HCT116 (cell line): ENCODE data around the gene ZNF79. TPM values are rescaled to one million over a fixed set of nuclear protein-coding genes. Genes with fewer than 3 reads are reported as not detected.

Source experiments
- ATAC-seq: fragments of 200-7000 bp; cut with Tn5 transposase; 2 replicates; pipeline ENCODE4 v1.9.1; 2020; ENCODE audit warnings: mild to moderate bottlenecking, moderate library complexity
- BruUV-seq: library from RNA; stranded (reverse); fragments of 400-500 nt; replicated peaks from 2 replicates; lab custom pipeline; 2021; lab: Mats Ljungman, UMichigan
- CTCF ChIA-PET: fragments of 300-600 bp; sonication (Branson Sonifier 250); formaldehyde crosslinking; loops from one replicate; lab custom pipeline; 2021; ENCODE audit warnings: antibody characterized with exemption; lab: Charles Lee
- POLR2A ChIA-PET: fragments of 300-600, 350-600 bp; sonication (Branson Sonifier 250); formaldehyde crosslinking; loops from one replicate; lab custom pipeline; 2021; ENCODE audit warnings: antibody characterized with exemption; lab: Charles Lee
- RAD21 ChIA-PET, 2 experiments: fragments of 300-600 bp; sonication (Branson Sonifier 250); formaldehyde crosslinking; loops; one replicate each; lab custom pipeline; 2023; ENCODE audit warnings: low total read pairs in 2 of 2; ENCODE audit not compliant: uncharacterized antibody in 2 of 2, unreplicated experiment in 2 of 2, low non-redundant PET in 1 of 2; lab: Charles Lee
- DNase-seq: peaks from one replicate; pipeline ENCODE4 v3.0.0-alpha.2; 2010; ENCODE audit warnings: low read depth, low spot score
- H2AFZ ChIP-seq: fragments of 200-600 bp; shearing (Covaris generic), sonication (generic); 2 replicates; pipeline ENCODE4 v1.6.1; 2017; ENCODE audit warnings: low read depth, mixed run types, mixed read lengths, antibody characterized with exemption, low read length; ENCODE audit not compliant: poor library complexity, severe bottlenecking
- H3K27ac ChIP-seq: 2 replicates; pipeline ENCODE4 v1.5.1; 2012; ENCODE audit warnings: low read depth, low read length
- H3K27me3 ChIP-seq: fragments of 200-600 bp; sonication (generic); 2 replicates; pipeline ENCODE4 v1.6.1; 2016; ENCODE audit warnings: mixed run types, low read length, mixed read lengths; ENCODE audit not compliant: insufficient read depth
- H3K36me3 ChIP-seq, 2 experiments: fragments of 200-500 bp in 1 of 2; fragments of 200-600 bp in 1 of 2; sonication (Bioruptor generic) in 1 of 2; sonication (generic) in 1 of 2; 2 replicates each; pipeline versions ENCODE4 v1.5.1 to v1.6.1; 2014 to 2016; ENCODE audit warnings: low read length in 2 of 2, inconsistent platforms in 1 of 2, mixed read lengths in 1 of 2, mixed run types in 1 of 2; ENCODE audit not compliant: insufficient read depth in 2 of 2, control insufficient read depth in 1 of 2
- H3K4me1 ChIP-seq, 2 experiments: fragments of 200-600 bp in 1 of 2; sonication (generic) in 1 of 2; 2 replicates each; pipeline versions ENCODE4 v1.5.1 to v1.6.1; 2012 to 2017; ENCODE audit warnings: low read length in 2 of 2, inconsistent platforms in 1 of 2, mild to moderate bottlenecking in 1 of 2, mixed read lengths in 1 of 2, mixed run types in 1 of 2, moderate library complexity in 1 of 2; ENCODE audit not compliant: insufficient read depth in 2 of 2, control insufficient read depth in 1 of 2
- H3K4me2 ChIP-seq: fragments of 200-600 bp; sonication (generic); 2 replicates; pipeline ENCODE4 v1.6.1; 2017; ENCODE audit warnings: mixed run types, low read length, mixed read lengths
- H3K4me3 ChIP-seq, 2 experiments: fragments of 200-600 bp in 1 of 2; sonication (generic) in 1 of 2; replicated peaks in 1 of 2; 2 replicates each; pipeline ENCODE4 v1.5.1; 2011 to 2016; ENCODE audit warnings: low read length in 2 of 2, control low read depth in 1 of 2, low read depth in 1 of 2, mild to moderate bottlenecking in 1 of 2, mixed read lengths in 1 of 2, mixed run types in 1 of 2
- H3K79me2 ChIP-seq: fragments of 200-600 bp; sonication (generic); 2 replicates; pipeline ENCODE4 v1.6.1; 2017; ENCODE audit warnings: mild to moderate bottlenecking, mixed run types, low read length, moderate library complexity, mixed read lengths; ENCODE audit not compliant: insufficient read depth
- H3K9ac ChIP-seq: fragments of 200-600 bp; sonication (generic); 2 replicates; pipeline ENCODE4 v1.6.1; 2016; ENCODE audit warnings: low read length, mixed read lengths
- H3K9me2 ChIP-seq: fragments of 200-600 bp; sonication (generic), shearing (Covaris generic); 2 replicates; pipeline ENCODE4 v1.6.1; 2017; ENCODE audit warnings: mixed run types, mild to moderate bottlenecking, moderate library complexity; ENCODE audit not compliant: insufficient read depth
- H3K9me3 ChIP-seq, 2 experiments: fragments of 200-500 bp in 1 of 2; fragments of 200-600 bp in 1 of 2; sonication (Bioruptor generic) in 1 of 2; sonication (generic) in 1 of 2; 2 replicates each; pipeline ENCODE4 v1.6.1; 2014 to 2017; ENCODE audit warnings: low read length in 2 of 2, mixed read lengths in 2 of 2, inconsistent platforms in 1 of 2, low read depth in 1 of 2, mild to moderate bottlenecking in 1 of 2, mixed run types in 1 of 2, moderate library complexity in 1 of 2; ENCODE audit not compliant: control insufficient read depth in 1 of 2, insufficient read depth in 1 of 2
- H4K20me1 ChIP-seq: fragments of 200-600 bp; sonication (generic), shearing (Covaris generic); 2 replicates; pipeline ENCODE4 v1.6.1; 2017; ENCODE audit warnings: mixed run types, mild to moderate bottlenecking, moderate library complexity; ENCODE audit not compliant: insufficient read depth
- ATF3 ChIP-seq: IDR thresholded peaks from 2 replicates; pipeline ENCODE4 v1.6.1; 2012
- CBX3 ChIP-seq: IDR thresholded peaks from 2 replicates; pipeline ENCODE4 v1.6.1; 2012; ENCODE audit warnings: low read depth
- CEBPB ChIP-seq: IDR thresholded peaks from 2 replicates; pipeline ENCODE4 v1.6.1; 2012; ENCODE audit warnings: low read depth
- EGR1 ChIP-seq: IDR thresholded peaks from 2 replicates; pipeline ENCODE4 v1.6.1; 2012; ENCODE audit warnings: low read depth
- ELF1 ChIP-seq: IDR thresholded peaks from 2 replicates; pipeline ENCODE4 v1.6.1; 2012; ENCODE audit warnings: low read depth, borderline replicate concordance
- EZH2 ChIP-seq: fragments of 200-600 bp; sonication (generic); IDR thresholded peaks from 2 replicates; pipeline ENCODE4 v1.6.1; 2017; ENCODE audit warnings: antibody characterized with exemption, mixed run types
- EZH2phosphoT487 ChIP-seq: fragments of 200-600 bp; IDR thresholded peaks from 2 replicates; pipeline ENCODE4 v1.6.1; 2018; ENCODE audit warnings: antibody characterized with exemption, borderline replicate concordance
- FOSL1 ChIP-seq: IDR thresholded peaks from 2 replicates; pipeline ENCODE4 v1.6.1; 2012; ENCODE audit warnings: low read depth
- JUND ChIP-seq: IDR thresholded peaks from 2 replicates; pipeline ENCODE4 v1.6.1; 2012
- POLR2A ChIP-seq: IDR thresholded peaks from 2 replicates; pipeline ENCODE4 v1.7.0; 2011; ENCODE audit warnings: borderline replicate concordance; ENCODE audit not compliant: insufficient read depth, insufficient read length; ENCODE audit errors: extremely low read depth
- POLR2AphosphoS5 ChIP-seq: IDR thresholded peaks from 2 replicates; pipeline ENCODE4 v1.6.1; 2011; ENCODE audit warnings: mild to moderate bottlenecking, low read depth, low read length, moderate library complexity
- RAD21 ChIP-seq: IDR thresholded peaks from 2 replicates; pipeline ENCODE4 v1.6.1; 2012; ENCODE audit warnings: low read depth, mild to moderate bottlenecking
- SIN3A ChIP-seq: IDR thresholded peaks from 2 replicates; pipeline ENCODE4 v1.6.1; 2012; ENCODE audit warnings: low read depth
- SP1 ChIP-seq: IDR thresholded peaks from 2 replicates; pipeline ENCODE4 v1.6.1; 2012; ENCODE audit warnings: low read depth
- SRF ChIP-seq: IDR thresholded peaks from 2 replicates; pipeline ENCODE4 v1.6.1; 2012; ENCODE audit warnings: low read depth
- YY1 ChIP-seq: IDR thresholded peaks from 2 replicates; pipeline ENCODE4 v1.6.1; 2011; ENCODE audit warnings: low read length, low read depth, moderate library complexity, mild to moderate bottlenecking; ENCODE audit not compliant: insufficient replicate concordance; ENCODE audit errors: extremely low read depth
- ZBTB33 ChIP-seq: IDR thresholded peaks from 2 replicates; pipeline ENCODE4 v1.6.1; 2011; ENCODE audit warnings: mild to moderate bottlenecking, low read length, moderate library complexity; ENCODE audit not compliant: insufficient replicate concordance; ENCODE audit errors: extremely low read depth
- ZFX ChIP-seq: fragments of 450-650 bp; IDR thresholded peaks from 2 replicates; pipeline ENCODE4 v1.6.1; 2017
- ZNF274 ChIP-seq: fragments of 200-500 bp; sonication (Bioruptor generic); IDR thresholded peaks from 2 replicates; pipeline ENCODE4 v1.6.1; 2014; ENCODE audit warnings: mild to moderate bottlenecking, low read depth, low read length, inconsistent platforms
- intact Hi-C: fragments of 100-400 bp; cut with micrococcal nuclease; formaldehyde crosslinking; loops from 2 replicates; pipeline ENCODE4 v1.10.0; 2022
- total RNA-seq: library from RNA; stranded (reverse); gene quantifications from one replicate; pipeline ENCODE4 v1.2.1, GENCODE V29; 2021; ENCODE audit not compliant: unreplicated experiment

ZNF79 gene
- total RNA-seq, 1 experiment from 2014 or later, result 5.3 TPM

DNA sequence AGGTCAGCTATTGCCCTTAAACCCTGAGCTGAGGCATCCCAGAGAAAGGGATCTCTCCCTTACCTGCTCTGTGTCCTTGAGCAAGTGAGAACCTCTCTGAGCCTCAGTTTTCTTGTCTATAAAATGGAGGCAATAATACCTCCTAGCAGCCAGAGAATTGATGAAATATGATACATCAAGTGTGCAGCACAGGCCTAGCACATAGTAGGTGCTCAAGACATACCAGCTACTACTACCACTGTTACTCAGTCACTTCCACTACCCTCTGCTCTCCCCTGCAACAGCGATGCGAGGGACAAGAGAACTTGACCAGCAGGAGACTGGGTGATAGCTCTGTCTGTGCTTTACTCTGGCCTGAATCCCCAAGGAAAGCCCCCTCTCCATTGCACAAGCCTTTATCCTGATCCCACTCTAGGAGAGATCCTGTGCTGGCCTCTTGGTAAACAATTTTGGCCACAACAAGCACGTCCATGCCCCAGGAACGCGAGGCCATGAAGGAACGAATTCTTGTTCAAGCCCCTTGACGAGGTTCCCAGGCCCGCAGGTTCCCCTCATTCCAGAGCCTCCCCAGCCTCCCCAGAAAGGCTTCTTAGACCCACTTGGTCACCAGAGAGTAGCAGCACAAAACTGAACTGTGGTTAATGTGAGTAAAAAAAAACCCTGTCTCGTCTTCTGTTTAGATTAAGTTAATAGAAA is 66.5 kb downstream of the ZNF79 start:
- Histone ChIP-seq H3K9ac (no peak overlapping the region), H3K9me2 (no peaks in the 10 kb centered on the region), H3K27me3 (no peaks in the 10 kb centered on the region), H2AFZ (no peak overlapping the region), H3K4me2 (no peak overlapping the region), H4K20me1 (no peaks in the 10 kb centered on the region), H3K9me3 (no peaks in the 10 kb centered on the region), H3K27ac (no peak overlapping the region), H3K36me3 (peaks cover 0 to 3% of the 10 kb centered on the region in 2 experiments; a peak in 3 of 4 replicates), H3K79me2 (no peaks in the 10 kb centered on the region), H3K4me3 (no peak overlapping the region), H3K4me1 (no peaks in the 10 kb centered on the region)
- ChIA-PET RAD21 (no interaction called here), POLR2A (no interaction called here), CTCF (no interaction called here)
- no TSS peak for BruUV-seq
- ATAC-seq (no peak), DNase-seq (no peak)
- intact Hi-C loops, result no loop called here
- TF ChIP-seq ZFX (no peak), ZNF274 (no peak), POLR2A (no peak), JUND (no peak), EZH2phosphoT487 (no peak), CEBPB (no peak), EZH2 (no peak), POLR2AphosphoS5 (no peak), SRF (no peak), CBX3 (no peak)

GRCh38 chr9:127491516-127491915 is 67.3 kb downstream of the ZNF79 start:
- H3K27ac ChIP-seq, result no peak overlapping the region
- DNase-seq, result no peak
- TF ChIP-seq POLR2A (no peak), ATF3 (no peak), JUND (no peak), RAD21 (no peak), POLR2AphosphoS5 (no peak), SIN3A (no peak), FOSL1 (no peak), ZFX (no peak), CBX3 (no peak), ELF1 (no peak), SRF (no peak), SP1 (no peak), ZBTB33 (no peak), CEBPB (no peak), ZNF274 (no peak), EGR1 (no peak), YY1 (no peak)
- no peak for ATAC-seq
- H3K27me3 ChIP-seq, result no peaks in the 10 kb centered on the region
- no peaks in the 10 kb centered on the region for H4K20me1 ChIP-seq
- ChIA-PET RAD21 (no interaction called here), CTCF (no interaction called here), POLR2A (no interaction called here)
- no peaks in the 10 kb centered on the region; a peak in 2 of 4 replicates for H3K36me3 ChIP-seq
- intact Hi-C loops, result no loop called here
- H2AFZ ChIP-seq, result no peak overlapping the region
- no peak overlapping the region for H3K4me3 ChIP-seq
- no peak overlapping the region for H3K4me2 ChIP-seq
- H3K4me1 ChIP-seq, result no peaks in the 10 kb centered on the region
- no TSS peak for BruUV-seq
- no peak overlapping the region for H3K9ac ChIP-seq
- no peaks in the 10 kb centered on the region for H3K9me2 ChIP-seq
- H3K9me3 ChIP-seq, result no peaks in the 10 kb centered on the region
- H3K79me2 ChIP-seq, result no peaks in the 10 kb centered on the region
